KMS-11 (cell line): ENCODE measurements around the gene UBR4.

Source experiments
- H2AFZ ChIP-seq: fragments of 200-600 bp; sonication (generic); 2 replicates; pipeline ENCODE4 v1.6.1; 2016; ENCODE audit warnings: antibody characterized with exemption, mixed run types, low read depth
- H3K27ac ChIP-seq: fragments of 200-600 bp; sonication (generic); 2 replicates; pipeline ENCODE4 v1.6.1; 2016; ENCODE audit warnings: mild to moderate bottlenecking, mixed run types
- H3K27me3 ChIP-seq: fragments of 200-600 bp; sonication (generic); 2 replicates; pipeline ENCODE4 v1.6.1; 2017; ENCODE audit warnings: mild to moderate bottlenecking, low read depth, mixed run types, moderate library complexity; ENCODE audit not compliant: insufficient read depth
- H3K36me3 ChIP-seq: fragments of 200-600 bp; sonication (generic); 2 replicates; pipeline ENCODE4 v1.6.1; 2017; ENCODE audit warnings: mild to moderate bottlenecking, mixed run types; ENCODE audit not compliant: insufficient read depth
- H3K4me1 ChIP-seq: fragments of 200-600 bp; sonication (generic); 2 replicates; pipeline ENCODE4 v1.6.1; 2016; ENCODE audit warnings: mild to moderate bottlenecking, low read depth, mixed run types; ENCODE audit not compliant: poor library complexity, severe bottlenecking
- H3K4me2 ChIP-seq: fragments of 200-600 bp; sonication (generic); 2 replicates; pipeline ENCODE4 v1.7.0; 2016; ENCODE audit warnings: mild to moderate bottlenecking, mixed run types
- H3K4me3 ChIP-seq: fragments of 200-600 bp; sonication (generic); IDR thresholded peaks from 2 replicates; pipeline ENCODE4 v1.6.1; 2017; ENCODE audit warnings: low read depth, low read length, mixed read lengths; ENCODE audit not compliant: insufficient read depth
- H3K79me2 ChIP-seq: fragments of 200-600 bp; sonication (generic); 2 replicates; pipeline ENCODE4 v1.6.1; 2016; ENCODE audit warnings: low read depth, mixed run types; ENCODE audit not compliant: insufficient read depth
- H3K9ac ChIP-seq: fragments of 200-600 bp; sonication (generic); 2 replicates; pipeline ENCODE4 v1.6.1; 2016; ENCODE audit warnings: mild to moderate bottlenecking, mixed run types
- H4K20me1 ChIP-seq: fragments of 200-600 bp; sonication (generic); 2 replicates; pipeline ENCODE4 v1.6.1; 2016; ENCODE audit warnings: mild to moderate bottlenecking, mixed run types; ENCODE audit not compliant: insufficient read depth
- CTCF ChIP-seq: fragments of 200-600 bp; sonication (generic); conservative IDR thresholded peaks from 2 replicates; pipeline ENCODE4 v1.6.1; 2017; ENCODE audit warnings: low read depth, mild to moderate bottlenecking, antibody characterized with exemption, low read length, moderate library complexity, mixed read lengths

Gene UBR4

GRCh38 chr1:19164274-19165015 is 45.6 kb downstream of the UBR4 start:
- Histone ChIP-seq H3K27me3 (no peaks in the 10 kb centered on the region), H3K4me2 (no peak overlapping the region), H4K20me1 (no peaks in the 10 kb centered on the region), H3K4me3 (no peak overlapping the region), H3K79me2 (no peaks in the 10 kb centered on the region), H3K36me3 (peaks cover 18% of the 10 kb centered on the region; the same call in 1 of the 2 replicates), H3K4me1 (no peaks in the 10 kb centered on the region), H3K9ac (no peak overlapping the region), H2AFZ (no peak overlapping the region), H3K27ac (no peak overlapping the region)
- no peak for TF ChIP-seq CTCF

- H3K27me3 ChIP-seq, result no peaks in the 10 kb centered on the region
- no peaks in the 10 kb centered on the region for H4K20me1 ChIP-seq
- no peak overlapping the region for H2AFZ ChIP-seq
- no peak overlapping the region for H3K9ac ChIP-seq
- no peaks in the 10 kb centered on the region for H3K4me1 ChIP-seq
- peaks cover 18% of the 10 kb centered on the region; the same call in 1 of the 2 replicates for H3K36me3 ChIP-seq
- TF ChIP-seq CTCF, result no peak
- no peaks in the 10 kb centered on the region for H3K79me2 ChIP-seq
- no peak overlapping the region for H3K4me3 ChIP-seq
- H3K27ac ChIP-seq, result no peak overlapping the region
- no peak overlapping the region for H3K4me2 ChIP-seq
Measured at GRCh38 chr1:19163261-19163660, 46.8 kb downstream of the UBR4 start.

- Histone ChIP-seq H3K79me2 (no peaks in the 10 kb centered on the region), H3K36me3 (peaks cover 22% of the 10 kb centered on the region; the same call in 1 of the 2 replicates), H2AFZ (no peak overlapping the region), H4K20me1 (no peaks in the 10 kb centered on the region), H3K4me3 (no peak overlapping the region), H3K9ac (no peak overlapping the region), H3K4me2 (no peak overlapping the region), H3K4me1 (no peaks in the 10 kb centered on the region), H3K27me3 (no peaks in the 10 kb centered on the region), H3K27ac (no peak overlapping the region)
- TF ChIP-seq CTCF, result no peak
Measured at GRCh38 chr1:19160831-19161230, 49.2 kb downstream of the UBR4 start.

GRCh38 chr1:19157653-19158052 is 52.4 kb downstream of the UBR4 start:
- no peaks in the 10 kb centered on the region for H3K4me1 ChIP-seq
- H3K27me3 ChIP-seq, result no peaks in the 10 kb centered on the region
- no peak overlapping the region for H3K4me3 ChIP-seq
- peaks cover 19% of the 10 kb centered on the region; the same call in 1 of the 2 replicates for H3K36me3 ChIP-seq
- TF ChIP-seq CTCF, result no peak
- no peaks in the 10 kb centered on the region for H4K20me1 ChIP-seq
- no peak overlapping the region for H3K9ac ChIP-seq
- no peaks in the 10 kb centered on the region for H3K79me2 ChIP-seq
- no peak overlapping the region for H2AFZ ChIP-seq
- H3K4me2 ChIP-seq, result no peak overlapping the region
- no peak overlapping the region for H3K27ac ChIP-seq
